IMR-90 (cell line): Measurements from ENCODE around the gene CD28. TPM values are rescaled to one million over a fixed set of nuclear protein-coding genes. Genes with fewer than 3 reads are reported as not detected.

Experiments
- ATAC-seq: fragments of 200-7000 bp; cut with Tn5 transposase; 2 replicates; pipeline ENCODE4 v1.9.1; 2020; ENCODE audit warnings: low read depth, mild to moderate bottlenecking, moderate library complexity
- BruUV-seq: library from RNA; stranded (reverse); fragments of 400-500 nt; replicated peaks from 2 replicates; lab custom pipeline; 2021; lab: Mats Ljungman, UMichigan
- CTCF ChIA-PET: fragments of 300-600 bp; formaldehyde crosslinking; extraction: SDS; loops from one replicate; lab custom pipeline; 2021; ENCODE audit warnings: antibody characterized with exemption; lab: Yijun Ruan, JAX
- POLR2A ChIA-PET: fragments of 300-600 bp; sonication (Branson Sonifier 250); formaldehyde crosslinking; loops from one replicate; lab custom pipeline; 2022; ENCODE audit warnings: antibody characterized with exemption; ENCODE audit not compliant: unreplicated experiment; lab: Charles Lee
- DNase-seq: peaks from one replicate; pipeline ENCODE4 v3.0.0; 2013
- H2AFZ ChIP-seq: replicated peaks from 2 replicates; pipeline ENCODE3; 2013; ENCODE audit warnings: low read length, mild to moderate bottlenecking; ENCODE audit not compliant: poor library complexity
- H2AK5ac ChIP-seq: 2 replicates; pipeline ENCODE4 v1.6.1; 2013; ENCODE audit warnings: low read depth, low read length, inconsistent platforms
- H2AK9ac ChIP-seq: replicated peaks from 2 replicates; pipeline ENCODE3; 2013; ENCODE audit warnings: mild to moderate bottlenecking, low read depth, low read length, moderate library complexity; ENCODE audit not compliant: poor library complexity
- H2BK120ac ChIP-seq: 2 replicates; pipeline ENCODE4 v1.6.1; 2013; ENCODE audit warnings: low read depth, low read length, inconsistent platforms
- H2BK15ac ChIP-seq: 3 replicates; pipeline ENCODE4 v1.6.1; 2013; ENCODE audit warnings: low read depth, low read length, inconsistent platforms
- H2BK20ac ChIP-seq: 2 replicates; pipeline ENCODE4 v1.6.1; 2013; ENCODE audit warnings: low read depth, mild to moderate bottlenecking, inconsistent platforms, low read length, moderate library complexity
- H2BK5ac ChIP-seq: 2 replicates; pipeline ENCODE4 v1.6.1; 2013; ENCODE audit warnings: mild to moderate bottlenecking, low read depth, low read length, inconsistent platforms; ENCODE audit not compliant: poor library complexity, severe bottlenecking
- H3K14ac ChIP-seq: replicated peaks from 2 replicates; pipeline ENCODE4 v1.6.1; 2013; ENCODE audit warnings: low read depth, low read length, inconsistent platforms
- H3K18ac ChIP-seq: 2 replicates; pipeline ENCODE4 v1.6.1; 2013; ENCODE audit warnings: low read depth, low read length, control low read depth
- H3K23ac ChIP-seq: 2 replicates; pipeline ENCODE4 v1.6.1; 2013; ENCODE audit warnings: low read depth, low read length, inconsistent platforms
- H3K27ac ChIP-seq: 2 replicates; pipeline ENCODE4 v1.5.1; 2013; ENCODE audit warnings: mild to moderate bottlenecking, control low read depth, low read length; ENCODE audit not compliant: insufficient read depth
- H3K27me3 ChIP-seq: 2 replicates; pipeline ENCODE4 v1.6.1; 2013; ENCODE audit warnings: low read length; ENCODE audit not compliant: control insufficient read depth, insufficient read depth
- H3K36me3 ChIP-seq: 2 replicates; pipeline ENCODE4 v1.6.1; 2013; ENCODE audit warnings: low read length, mixed read lengths; ENCODE audit not compliant: control insufficient read depth, insufficient read depth
- H3K4ac ChIP-seq: 2 replicates; pipeline ENCODE4 v1.6.1; 2013; ENCODE audit warnings: low read depth, low read length, inconsistent platforms
- H3K4me1 ChIP-seq: 2 replicates; pipeline ENCODE4 v1.6.1; 2013; ENCODE audit warnings: low read length, mixed read lengths; ENCODE audit not compliant: control insufficient read depth, insufficient read depth
- H3K4me2 ChIP-seq: 2 replicates; pipeline ENCODE4 v1.6.1; 2013; ENCODE audit warnings: low read depth, mild to moderate bottlenecking, control low read depth, low read length, moderate library complexity
- H3K4me3 ChIP-seq: 2 replicates; pipeline ENCODE4 v1.5.1; 2013; ENCODE audit warnings: low read depth, mild to moderate bottlenecking, control low read depth, low read length, moderate library complexity; ENCODE audit not compliant: insufficient read depth
- H3K56ac ChIP-seq: 2 replicates; pipeline ENCODE4 v1.6.1; 2013; ENCODE audit warnings: low read length, inconsistent platforms; ENCODE audit not compliant: insufficient read depth; ENCODE audit errors: extremely low read depth
- H3K79me1 ChIP-seq, 2 experiments: 2 replicates each; pipeline ENCODE4 v1.6.1; 2013; ENCODE audit warnings: low read length in 2 of 2, inconsistent platforms in 1 of 2, low read depth in 1 of 2
- H3K9ac ChIP-seq: 2 replicates; pipeline ENCODE4 v1.6.1; 2013; ENCODE audit warnings: low read depth, low read length, control low read depth
- H3K9me1 ChIP-seq: 2 replicates; pipeline ENCODE4 v1.6.1; 2013; ENCODE audit warnings: low read length, inconsistent platforms; ENCODE audit not compliant: insufficient read depth
- H3K9me3 ChIP-seq: 2 replicates; pipeline ENCODE4 v1.6.1; 2013; ENCODE audit warnings: low read length; ENCODE audit not compliant: control insufficient read depth, insufficient read depth
- H4K20me1 ChIP-seq: 2 replicates; pipeline ENCODE4 v1.6.1; 2013; ENCODE audit warnings: low read length, inconsistent platforms; ENCODE audit not compliant: insufficient read depth
- H4K5ac ChIP-seq: 2 replicates; pipeline ENCODE4 v1.6.1; 2013; ENCODE audit warnings: mild to moderate bottlenecking, low read depth, low read length, control low read depth
- H4K8ac ChIP-seq, 2 experiments: 2 replicates each; pipeline ENCODE4 v1.6.1; 2013; ENCODE audit warnings: low read depth in 2 of 2, low read length in 2 of 2, control low read depth in 1 of 2, inconsistent platforms in 1 of 2
- H4K91ac ChIP-seq: 2 replicates; pipeline ENCODE4 v1.6.1; 2013; ENCODE audit warnings: low read depth, low read length, inconsistent platforms; ENCODE audit not compliant: insufficient read depth
- BHLHE40 ChIP-seq: fragments of 150-350 bp; IDR thresholded peaks from 2 replicates; pipeline ENCODE4 v1.6.1; 2016; ENCODE audit warnings: mild to moderate bottlenecking, low read depth, low read length
- CEBPB ChIP-seq: IDR thresholded peaks from 2 replicates; pipeline ENCODE4 v1.6.1; 2012; ENCODE audit warnings: low read depth, low read length, improper control_type of control experiment
- FOS ChIP-seq: fragments of 150-350 bp; IDR thresholded peaks from 2 replicates; pipeline ENCODE4 v1.6.1; 2016; ENCODE audit warnings: low read depth, low read length
- MAFK ChIP-seq: IDR thresholded peaks from 2 replicates; pipeline ENCODE4 v1.6.1; 2012; ENCODE audit warnings: low read depth, low read length, improper control_type of control experiment
- MXI1 ChIP-seq: IDR thresholded peaks from 2 replicates; pipeline ENCODE4 v1.6.1; 2012; ENCODE audit warnings: low read depth, mild to moderate bottlenecking, low read length, moderate library complexity, borderline replicate concordance
- NFE2L2 ChIP-seq: fragments of 150-350 bp; IDR thresholded peaks from 2 replicates; pipeline ENCODE4 v1.6.1; 2016; ENCODE audit warnings: low read depth, mild to moderate bottlenecking, low read length
- POLR2A ChIP-seq: IDR thresholded peaks from 2 replicates; pipeline ENCODE4 v1.6.1; 2012; ENCODE audit warnings: mild to moderate bottlenecking, low read depth, low read length
- RAD21 ChIP-seq: IDR thresholded peaks from 2 replicates; pipeline ENCODE4 v1.6.1; 2012; ENCODE audit warnings: low read length, improper control_type of control experiment
- RCOR1 ChIP-seq: IDR thresholded peaks from 2 replicates; pipeline ENCODE4 v1.6.1; 2012; ENCODE audit warnings: mild to moderate bottlenecking, low read length, improper control_type of control experiment; ENCODE audit not compliant: insufficient replicate concordance
- RFX5 ChIP-seq: IDR thresholded peaks from 2 replicates; pipeline ENCODE4 v1.8.0; 2012; ENCODE audit warnings: low read depth, mild to moderate bottlenecking, low read length, moderate library complexity
- SMC3 ChIP-seq: fragments of 150-350 bp; IDR thresholded peaks from 2 replicates; pipeline ENCODE4 v1.6.1; 2016; ENCODE audit warnings: low read depth, mild to moderate bottlenecking, antibody characterized with exemption, low read length, moderate library complexity
- WGBS, 2 experiments: methylation state at CpG; one replicate each; pipeline versions ENCODE4 v1.1.5 to v1.1.7; 2013; ENCODE audit warnings: missing lambda C conversion rate in 2 of 2; ENCODE audit not compliant: insufficient read length in 1 of 2; ENCODE audit errors: extremely low coverage in 2 of 2; 5-methylcytosine and 5-hydroxymethylcytosine counted together
- dilution Hi-C: fragments of 300-500 bp; cut with HindIII; formaldehyde crosslinking; loops from one replicate; pipeline ENCODE4 v1.14.3; 2018; ENCODE audit warnings: low sequenced_read_pairs; ENCODE audit not compliant: unreplicated experiment
- in situ Hi-C: fragments of 300-500 bp; cut with MboI; formaldehyde crosslinking; loops from 3 replicates; pipeline ENCODE4 v1.14.3; 2019; ENCODE audit warnings: low sequenced_read_pairs, inconsistent platforms, mixed read lengths
- intact Hi-C: fragments of 100-400 bp; cut with micrococcal nuclease; formaldehyde crosslinking; loops from 2 replicates; pipeline ENCODE4 v1.10.0; 2022
- polyA plus RNA-seq, 3 experiments: library from polyadenylated mRNA; depleted of rRNA; stranded (reverse); fragments of >200 nt; gene quantifications; 2 replicates each; pipeline ENCODE4 v1.2.3, GENCODE V29; 2012; ENCODE audit warnings: low replicate concordance in 1 of 3
- total RNA-seq: library from RNA; depleted of rRNA; stranded (reverse); fragments of >200 nt; gene quantifications from 2 replicates; pipeline ENCODE4 v1.2.3, GENCODE V29; 2012
- TF ChIP-seq, protein P1 (sequence below): conservative IDR thresholded peaks from 2 replicates; pipeline ENCODE4 v1.5.1; 2012; ENCODE audit warnings: mild to moderate bottlenecking, low read depth, low read length, improper control_type of control experiment
- TF ChIP-seq, protein P2 (sequence below): fragments of 150-350 bp; IDR thresholded peaks from 2 replicates; pipeline ENCODE4 v1.6.1; 2016; ENCODE audit warnings: low read depth, mild to moderate bottlenecking, low read length, moderate library complexity, borderline replicate concordance
- TF ChIP-seq, protein P3 (sequence below): fragments of 150-350 bp; IDR thresholded peaks from 2 replicates; pipeline ENCODE4 v1.6.1; 2017; ENCODE audit warnings: mild to moderate bottlenecking, antibody characterized with exemption, low read length, low read depth

The CD28 gene
- total and polyA plus RNA-seq, 2 of the 4 experiments (the other 2 are of a cell fraction): not detected

DNA sequence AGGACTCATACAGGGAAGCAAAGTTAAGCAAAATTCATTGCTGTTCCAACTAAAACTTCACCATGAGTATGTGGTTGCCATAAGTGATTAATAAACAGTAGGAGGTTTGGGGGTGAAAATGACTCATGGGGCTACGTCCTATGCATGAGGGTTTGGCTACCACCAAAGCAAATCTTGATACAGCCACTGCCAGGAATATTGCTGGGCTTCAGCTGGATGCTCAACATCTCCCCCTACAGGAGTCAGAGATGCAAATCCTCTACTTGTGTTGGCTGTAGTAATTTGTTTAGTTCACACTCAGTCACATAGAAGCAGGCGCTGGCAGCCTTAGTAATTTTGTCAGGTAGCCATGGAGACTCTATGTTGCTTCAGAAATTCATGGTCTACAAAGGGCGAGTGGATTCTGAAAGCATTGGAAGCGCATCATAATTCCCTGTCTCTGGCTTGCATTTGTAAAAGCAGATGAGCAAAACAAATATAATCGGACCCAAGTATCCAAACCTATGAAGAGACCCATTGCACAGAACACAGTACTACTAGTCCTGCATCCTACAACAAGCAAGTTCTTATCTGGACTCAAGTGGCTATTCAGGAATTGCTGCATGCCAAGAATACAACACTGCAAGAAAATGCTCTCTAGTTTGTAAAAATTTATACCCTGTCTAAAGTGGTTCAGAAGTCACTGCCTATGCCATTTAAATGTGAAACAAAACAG is 76.0 kb downstream of the CD28 start:
- H2AK5ac ChIP-seq: no peak overlapping the region; the same call in 1 of the 2 replicates
- 0 out of 2 replicates have a peak, but pooled peaks cover 8% of the 10 kb centered on the region for H3K9me1 ChIP-seq
- no peak overlapping the region for H3K4me2 ChIP-seq
- peak overlapping the region; percentile 62 for H2BK5ac ChIP-seq
- H3K4me1 ChIP-seq: peaks cover 10% of the 10 kb centered on the region
- H2BK20ac ChIP-seq: peak overlapping the region; percentile 69; the same call in 1 of the 2 replicates
- DNase-seq (peak; percentile 94), ATAC-seq (peak; percentile 58)
- no peak overlapping the region; the same call in 1 of the 2 replicates for H3K9ac ChIP-seq
- H3K18ac ChIP-seq: peak overlapping the region; percentile 52; the same call in 1 of the 2 replicates
- no peak overlapping the region for H2AFZ ChIP-seq
- H2AK9ac ChIP-seq: no peak overlapping the region
- H3K14ac ChIP-seq: peak overlapping the region; percentile 60
- no peaks in the 10 kb centered on the region for H3K9me3 ChIP-seq
- no peak overlapping the region for H4K91ac ChIP-seq
- no peak overlapping the region for H3K27ac ChIP-seq
- ChIA-PET CTCF (no interaction called here), POLR2A (no interaction called here)
- dilution Hi-C loops (no loop called here), in situ Hi-C loops (no loop called here), intact Hi-C loops (loop anchor here (2.0 to 5.0 kb wide), 5 partner anchors 26 to 248 kb away; partner anchors contain the start of gene RAPH1)
- H3K4ac ChIP-seq: 0 out of 2 replicates have a peak overlapping the region, but pooled peaks have one; percentile 23
- H3K23ac ChIP-seq: no peak overlapping the region
- no peak overlapping the region for H3K56ac ChIP-seq
- H4K5ac ChIP-seq: no peak overlapping the region
- H3K36me3 ChIP-seq: no peaks in the 10 kb centered on the region
- H2BK120ac ChIP-seq: peak overlapping the region; percentile 51; the same call in 1 of the 2 replicates
- BruUV-seq: no TSS peak
- H3K27me3 ChIP-seq: no peaks in the 10 kb centered on the region
- no peaks in the 10 kb centered on the region for H3K79me1 ChIP-seq
- no peak overlapping the region for H3K4me3 ChIP-seq
- H4K8ac ChIP-seq: peak overlapping the region in 1 of 2 experiments; percentile 4; a peak in 1 of 4 replicates
- no CpG with 5 or more reads among the region's 5 CpGs for WGBS, 2 experiments
- H2BK15ac ChIP-seq: peak overlapping the region; percentile 18; the same call in 1 of the 3 replicates
- no peaks in the 10 kb centered on the region for H4K20me1 ChIP-seq
- TF ChIP-seq NFE2L2 (no peak), MXI1 (peak; percentile 33; the same call in 1 of the 2 replicates), RCOR1 (no peak), MAFK (peak; percentile 44; the same call in 1 of the 2 replicates), POLR2A (0 out of 2 replicates have a peak, but pooled peaks have one; percentile 29), SMC3 (peak; percentile 73), BHLHE40 (no peak), RFX5 (no peak), FOS (peak; percentile 67), RAD21 (peak; percentile 87), CEBPB (no peak; the same call in 1 of the 2 replicates)
- TF ChIP-seq, protein P1, sequence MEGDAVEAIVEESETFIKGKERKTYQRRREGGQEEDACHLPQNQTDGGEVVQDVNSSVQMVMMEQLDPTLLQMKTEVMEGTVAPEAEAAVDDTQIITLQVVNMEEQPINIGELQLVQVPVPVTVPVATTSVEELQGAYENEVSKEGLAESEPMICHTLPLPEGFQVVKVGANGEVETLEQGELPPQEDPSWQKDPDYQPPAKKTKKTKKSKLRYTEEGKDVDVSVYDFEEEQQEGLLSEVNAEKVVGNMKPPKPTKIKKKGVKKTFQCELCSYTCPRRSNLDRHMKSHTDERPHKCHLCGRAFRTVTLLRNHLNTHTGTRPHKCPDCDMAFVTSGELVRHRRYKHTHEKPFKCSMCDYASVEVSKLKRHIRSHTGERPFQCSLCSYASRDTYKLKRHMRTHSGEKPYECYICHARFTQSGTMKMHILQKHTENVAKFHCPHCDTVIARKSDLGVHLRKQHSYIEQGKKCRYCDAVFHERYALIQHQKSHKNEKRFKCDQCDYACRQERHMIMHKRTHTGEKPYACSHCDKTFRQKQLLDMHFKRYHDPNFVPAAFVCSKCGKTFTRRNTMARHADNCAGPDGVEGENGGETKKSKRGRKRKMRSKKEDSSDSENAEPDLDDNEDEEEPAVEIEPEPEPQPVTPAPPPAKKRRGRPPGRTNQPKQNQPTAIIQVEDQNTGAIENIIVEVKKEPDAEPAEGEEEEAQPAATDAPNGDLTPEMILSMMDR: peak; percentile 83
- TF ChIP-seq, protein P2, sequence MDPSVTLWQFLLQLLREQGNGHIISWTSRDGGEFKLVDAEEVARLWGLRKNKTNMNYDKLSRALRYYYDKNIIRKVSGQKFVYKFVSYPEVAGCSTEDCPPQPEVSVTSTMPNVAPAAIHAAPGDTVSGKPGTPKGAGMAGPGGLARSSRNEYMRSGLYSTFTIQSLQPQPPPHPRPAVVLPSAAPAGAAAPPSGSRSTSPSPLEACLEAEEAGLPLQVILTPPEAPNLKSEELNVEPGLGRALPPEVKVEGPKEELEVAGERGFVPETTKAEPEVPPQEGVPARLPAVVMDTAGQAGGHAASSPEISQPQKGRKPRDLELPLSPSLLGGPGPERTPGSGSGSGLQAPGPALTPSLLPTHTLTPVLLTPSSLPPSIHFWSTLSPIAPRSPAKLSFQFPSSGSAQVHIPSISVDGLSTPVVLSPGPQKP: no peak
- TF ChIP-seq, protein P3, sequence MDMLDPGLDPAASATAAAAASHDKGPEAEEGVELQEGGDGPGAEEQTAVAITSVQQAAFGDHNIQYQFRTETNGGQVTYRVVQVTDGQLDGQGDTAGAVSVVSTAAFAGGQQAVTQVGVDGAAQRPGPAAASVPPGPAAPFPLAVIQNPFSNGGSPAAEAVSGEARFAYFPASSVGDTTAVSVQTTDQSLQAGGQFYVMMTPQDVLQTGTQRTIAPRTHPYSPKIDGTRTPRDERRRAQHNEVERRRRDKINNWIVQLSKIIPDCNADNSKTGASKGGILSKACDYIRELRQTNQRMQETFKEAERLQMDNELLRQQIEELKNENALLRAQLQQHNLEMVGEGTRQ: no peak
